Keratinocyte (primary cell): Measurements from ENCODE around the gene NYAP2. TPM values are rescaled to one million over a fixed set of nuclear protein-coding genes. Genes with fewer than 3 reads are reported as not detected.

Source experiments
- DNase-seq: peaks from one replicate; pipeline ENCODE4 v3.0.0-alpha.2; 2011; ENCODE audit warnings: low read depth, missing footprints, low spot score
- FAIRE-seq: peaks from 2 replicates; lab custom pipeline; 2011; peaks lifted over from hg19 to GRCh38; lab: Jason Lieb, UNC
- H2AFZ ChIP-seq: 2 replicates; pipeline ENCODE4 v1.6.0; 2012; ENCODE audit warnings: low read length, control low read depth, inconsistent platforms; ENCODE audit not compliant: control insufficient read depth
- H3K27ac ChIP-seq: 2 replicates; pipeline ENCODE4 v1.5.1; 2011; ENCODE audit warnings: low read length; ENCODE audit not compliant: control insufficient read depth, insufficient read depth
- H3K27me3 ChIP-seq: 3 replicates; pipeline ENCODE4 v1.6.0; 2011; ENCODE audit warnings: low read length; ENCODE audit not compliant: control insufficient read depth, insufficient read depth; ENCODE audit errors: extremely low read depth
- H3K36me3 ChIP-seq, 2 experiments: 2 replicates in 1 of 2; 3 replicates in 1 of 2; pipeline ENCODE4 v1.5.1; 2011; ENCODE audit warnings: low read length in 2 of 2, mild to moderate bottlenecking in 1 of 2; ENCODE audit not compliant: control insufficient read depth in 2 of 2, insufficient read depth in 2 of 2; ENCODE audit errors: extremely low read depth in 1 of 2
- H3K4me1 ChIP-seq: 3 replicates; pipeline ENCODE4 v1.5.1; 2011; ENCODE audit warnings: low read length; ENCODE audit not compliant: control insufficient read depth, insufficient read depth; ENCODE audit errors: extremely low read depth
- H3K4me2 ChIP-seq: 3 replicates; pipeline ENCODE4 v1.6.0; 2011; ENCODE audit warnings: low read depth, low read length; ENCODE audit not compliant: control insufficient read depth, insufficient read depth; ENCODE audit errors: extremely low read depth
- H3K4me3 ChIP-seq, 3 experiments: fragments of 200-600 bp in 1 of 3; sonication (generic) in 1 of 3; 2 replicates in 2 of 3; 3 replicates in 1 of 3; pipeline ENCODE4 v1.5.1; 2011 to 2016; ENCODE audit warnings: low read length in 3 of 3, mild to moderate bottlenecking in 3 of 3, control low read depth in 2 of 3, inconsistent platforms in 1 of 3, low read depth in 1 of 3, mixed read lengths in 1 of 3, mixed run types in 1 of 3, moderate library complexity in 1 of 3; ENCODE audit not compliant: control insufficient read depth in 2 of 3, insufficient read depth in 2 of 3; ENCODE audit errors: extremely low read depth in 1 of 3
- H3K79me2 ChIP-seq: 2 replicates; pipeline ENCODE4 v1.6.0; 2012; ENCODE audit warnings: low read length; ENCODE audit not compliant: control insufficient read depth, insufficient read depth
- H3K9ac ChIP-seq: 3 replicates; pipeline ENCODE4 v1.6.0; 2011; ENCODE audit warnings: low read length; ENCODE audit not compliant: control insufficient read depth, insufficient read depth; ENCODE audit errors: extremely low read depth
- H3K9me1 ChIP-seq: 3 replicates; pipeline ENCODE4 v1.6.0; 2011; ENCODE audit warnings: low read length; ENCODE audit not compliant: control insufficient read depth, insufficient read depth; ENCODE audit errors: extremely low read depth
- H3K9me3 ChIP-seq: 2 replicates; pipeline ENCODE4 v1.5.1; 2012; ENCODE audit warnings: low read depth, low read length; ENCODE audit not compliant: control insufficient read depth
- H4K20me1 ChIP-seq: 3 replicates; pipeline ENCODE4 v1.6.0; 2011; ENCODE audit warnings: low read length; ENCODE audit not compliant: control insufficient read depth, insufficient read depth; ENCODE audit errors: extremely low read depth
- CTCF ChIP-seq, 3 experiments: IDR thresholded peaks in 1 of 3; conservative IDR thresholded peaks in 1 of 3; optimal IDR thresholded peaks in 1 of 3; 2 replicates in 2 of 3; 3 replicates in 1 of 3; pipeline versions ENCODE3 to v1.5.1; 2011; ENCODE audit warnings: low read length in 3 of 3, mild to moderate bottlenecking in 3 of 3, moderate library complexity in 2 of 3, control low read depth in 1 of 3, inconsistent platforms in 1 of 3; ENCODE audit not compliant: insufficient read depth in 2 of 3; ENCODE audit errors: extremely low read depth in 1 of 3
- EZH2 ChIP-seq: IDR thresholded peaks from one replicate; pipeline ENCODE4 v1.6.1; 2012; ENCODE audit warnings: inconsistent platforms, mild to moderate bottlenecking, low read length, moderate library complexity
- dilution Hi-C: fragments of 300-500 bp; cut with MboI; formaldehyde crosslinking; loops from one replicate; pipeline ENCODE4 v1.7.0; 2020; ENCODE audit warnings: low sequenced_read_pairs; ENCODE audit not compliant: extremely low pct_ligation_motif_present
- polyA plus RNA-seq, 5 experiments: library from polyadenylated mRNA; depleted of rRNA in 3 of 5; stranded (reverse) in 3 of 5; stranded (forward) in 1 of 5; unstranded in 1 of 5; fragments of >200 nt; gene quantifications; 1 replicate in 1 of 5; 2 replicates in 3 of 5; 3 replicates in 1 of 5; pipeline versions ENCODE4 v1.2.1 to v1.2.3, GENCODE V29; 2011 to 2012; ENCODE audit warnings: missing spikeins in 2 of 5, low read depth in 1 of 5, low replicate concordance in 1 of 5

The NYAP2 gene
- polyA plus RNA-seq, 1 donor (not counting 4 experiments of a cell fraction or from before 2014, with no cell fraction given) = not detected

GRCh38 chr2:225615514-225615913, 216.0 kb downstream of the NYAP2 start:
- no peak overlapping the region for H2AFZ ChIP-seq
- no peaks in the 10 kb centered on the region for H3K27me3 ChIP-seq
- no peak for TF ChIP-seq EZH2
- TF ChIP-seq CTCF (optimal IDR thresholded peaks at IDR 0.05 in 1 of 3, IDR thresholded peaks at IDR 0.05 in 1 of 3, conservative IDR thresholded peaks at IDR 0.05 in 1 of 3; ENCODE audit: extremely low read depth in 1 of 3, insufficient read depth in 2 of 3, low read length in 3 of 3) = no peak
- H3K9ac ChIP-seq = no peak overlapping the region
- H3K4me2 ChIP-seq = no peak overlapping the region
- H3K79me2 ChIP-seq = no peaks in the 10 kb centered on the region
- no peak overlapping the region for H3K4me3 ChIP-seq
- no peaks in the 10 kb centered on the region for H3K4me1 ChIP-seq
- DNase-seq (no peak), FAIRE-seq (no peak)
- no peaks in the 10 kb centered on the region for H3K36me3 ChIP-seq
- H3K27ac ChIP-seq = no peak overlapping the region
- H3K9me1 ChIP-seq = no peaks in the 10 kb centered on the region
- H3K9me3 ChIP-seq = no peaks in the 10 kb centered on the region
- no peaks in the 10 kb centered on the region for H4K20me1 ChIP-seq
- dilution Hi-C loops = no loop called here

GRCh38 chr2:225616372-225616771, 216.9 kb downstream of the NYAP2 start:
- Histone ChIP-seq H4K20me1 (no peaks in the 10 kb centered on the region), H3K9ac (no peak overlapping the region), H3K4me1 (no peaks in the 10 kb centered on the region), H3K9me1 (no peaks in the 10 kb centered on the region), H2AFZ (no peak overlapping the region), H3K27me3 (no peaks in the 10 kb centered on the region), H3K36me3 (no peaks in the 10 kb centered on the region), H3K9me3 (no peaks in the 10 kb centered on the region), H3K4me2 (no peak overlapping the region), H3K79me2 (no peaks in the 10 kb centered on the region), H3K27ac (no peak overlapping the region), H3K4me3 (no peak overlapping the region)
- dilution Hi-C loops = no loop called here
- DNase-seq (no peak), FAIRE-seq (no peak)
- TF ChIP-seq CTCF (optimal IDR thresholded peaks at IDR 0.05 in 1 of 3, IDR thresholded peaks at IDR 0.05 in 1 of 3, conservative IDR thresholded peaks at IDR 0.05 in 1 of 3; ENCODE audit: extremely low read depth in 1 of 3, insufficient read depth in 2 of 3, low read length in 3 of 3) (no peak), EZH2 (no peak)
